T-helper 2 cell (primary cell): Measurements from ENCODE around the gene KCNAB2.

Experiments
- DNase-seq, 5 experiments: peaks; one replicate each; pipeline versions ENCODE4 v3.0.0 to v3.0.0-alpha.2; 2012 to 2022

KCNAB2 gene

DNA sequence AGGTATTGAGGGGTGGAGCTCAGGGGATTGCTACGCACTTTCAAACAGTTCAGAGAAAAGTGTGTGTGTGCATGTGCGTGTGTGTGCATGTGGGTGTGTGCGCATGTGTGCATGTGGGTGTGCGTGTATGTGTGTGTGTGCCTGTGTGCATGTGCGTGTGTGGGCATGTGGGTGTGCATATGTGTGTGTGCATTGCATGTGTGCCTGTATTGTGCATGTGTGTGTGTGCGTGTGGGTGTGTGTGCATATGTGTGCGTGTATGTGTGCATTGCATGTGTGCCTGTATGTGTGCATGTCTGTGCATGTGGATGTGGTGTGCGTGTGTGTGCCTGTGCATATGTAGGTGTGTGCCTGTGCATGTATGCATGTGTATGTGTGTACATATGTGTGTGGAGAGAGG lies 12.6 kb upstream of the KCNAB2 start:
- peak in 1 of 5 experiments; percentile 77 for DNase-seq

DNA sequence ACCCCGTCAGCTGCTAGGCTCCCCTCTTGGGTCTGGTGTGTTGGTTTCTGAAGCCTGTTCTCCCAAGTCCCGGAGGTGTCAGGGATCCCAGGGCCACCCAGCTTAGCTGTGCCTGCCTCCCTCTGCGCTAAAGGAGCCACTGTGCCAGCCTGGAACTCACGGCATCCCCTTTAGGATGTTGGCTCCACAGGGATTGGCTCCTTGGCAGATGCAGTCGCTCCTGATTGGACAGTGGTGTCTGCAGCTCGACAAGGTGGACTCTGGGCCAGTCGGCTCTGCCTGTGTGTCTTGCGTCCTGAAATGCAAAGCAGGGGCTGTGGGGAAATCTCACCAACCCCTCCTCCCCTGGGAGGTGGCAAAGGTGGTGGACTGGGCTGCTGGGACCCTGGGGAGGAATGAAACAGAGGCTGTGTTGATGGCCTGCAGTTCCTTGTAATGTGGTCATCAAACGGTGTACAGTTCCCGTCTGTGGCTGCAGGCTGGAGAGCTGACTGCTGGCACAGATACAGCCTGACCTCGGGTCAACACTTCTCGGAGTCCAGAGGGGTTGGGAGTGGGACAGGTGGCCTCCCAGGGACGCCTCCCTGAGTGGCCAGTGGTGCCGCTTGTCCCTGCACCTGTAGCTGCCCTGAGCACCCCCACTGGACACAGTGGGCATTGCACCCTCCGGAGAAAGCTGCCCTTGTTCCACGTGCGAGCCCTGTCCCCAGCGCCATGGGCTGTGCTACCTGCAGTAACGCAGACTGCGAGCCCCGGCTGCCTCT lies 11.5 kb upstream of the KCNAB2 start:
- DNase-seq = peak in 4 of 5 experiments; percentile 16 to 54 (median 19)

DNA sequence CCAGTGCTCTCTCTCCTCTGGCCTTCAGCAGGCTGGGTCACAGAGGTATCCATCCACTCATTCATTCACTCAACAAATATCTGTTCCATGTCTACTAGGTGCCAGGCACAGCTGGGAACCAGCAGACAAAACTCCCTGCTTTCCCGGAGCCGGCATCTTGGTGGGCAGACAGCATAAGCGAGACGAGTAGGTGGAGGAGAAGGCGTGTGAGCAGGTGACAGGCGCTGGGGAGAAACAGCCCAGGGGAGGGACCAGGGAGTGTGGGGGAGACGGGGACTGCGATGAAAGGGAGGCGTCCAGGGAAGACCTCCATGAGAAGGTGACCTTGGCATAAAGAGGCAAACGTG lies 11.0 kb upstream of the KCNAB2 start:
- DNase-seq = no peak

DNA sequence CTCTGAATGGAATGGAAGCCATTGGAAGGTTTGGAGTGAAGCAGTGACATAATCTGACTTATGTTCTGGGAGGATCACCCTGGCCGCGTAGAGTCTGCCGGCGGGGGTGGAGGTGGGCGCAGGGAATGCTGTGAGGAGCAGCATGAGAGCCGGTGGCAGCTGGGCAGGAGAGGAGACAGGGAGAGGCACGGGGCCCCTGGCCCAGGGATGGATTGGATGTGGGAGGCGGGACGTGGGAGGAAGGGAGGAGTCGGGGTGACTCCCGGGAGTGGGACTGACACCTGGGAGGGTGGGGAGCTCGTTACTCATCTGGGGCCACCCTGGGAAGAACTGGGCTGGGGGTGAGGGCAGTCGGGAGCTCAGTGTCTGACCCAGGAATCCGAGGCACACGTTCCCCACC lies 10.4 kb upstream of the KCNAB2 start:
- DNase-seq = no peak

GRCh38 chr1:6035719-6036118 lies 10.0 kb upstream of the KCNAB2 start:
- no peak for DNase-seq

DNA sequence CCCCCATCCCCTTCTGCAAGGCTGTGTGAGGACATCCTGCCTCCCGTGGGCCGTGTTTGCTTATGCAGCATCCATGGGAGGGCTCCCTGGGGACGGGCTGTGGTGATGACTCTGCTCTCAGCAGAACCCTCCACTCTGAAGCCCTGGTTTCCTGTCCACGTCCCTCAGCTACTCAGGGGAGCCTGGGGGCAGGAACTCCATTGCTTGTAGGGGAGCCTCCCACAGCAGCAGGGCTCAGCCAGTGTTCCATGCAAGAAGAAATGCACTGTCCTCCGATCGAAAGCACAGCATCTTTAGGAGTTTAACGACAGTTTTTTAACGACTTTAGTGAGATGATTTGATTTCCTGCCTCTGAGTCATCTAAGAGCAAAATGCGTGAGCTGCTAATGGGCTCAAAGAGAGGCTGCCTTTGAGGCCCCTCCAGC lies 8.3 kb upstream of the KCNAB2 start:
- peak in 1 of 5 experiments; percentile 81 for DNase-seq

DNA sequence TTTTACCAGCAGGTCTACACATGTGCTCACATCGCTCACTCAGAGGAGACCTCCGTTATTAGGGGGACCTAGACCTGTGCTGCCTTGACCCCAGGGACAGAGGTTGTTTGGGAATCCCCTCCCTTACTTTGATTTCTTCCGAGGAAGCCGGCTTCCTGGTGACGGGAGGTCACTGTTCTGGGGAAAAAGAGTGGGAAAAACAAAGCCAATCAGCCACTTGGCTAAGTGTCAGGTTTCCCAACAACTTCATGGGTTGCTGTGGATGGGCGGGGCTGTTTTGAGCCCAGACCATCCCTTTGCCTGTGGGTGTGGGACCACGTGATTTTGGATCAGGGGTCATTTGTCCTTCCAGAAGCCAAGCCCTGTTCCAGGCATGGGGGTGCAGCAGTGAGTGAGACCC lies 7.1 kb upstream of the KCNAB2 start:
- DNase-seq = no peak

- DNase-seq = no peak
Observed at GRCh38 chr1:6039031-6039430, 6.7 kb upstream of the KCNAB2 start.

DNA sequence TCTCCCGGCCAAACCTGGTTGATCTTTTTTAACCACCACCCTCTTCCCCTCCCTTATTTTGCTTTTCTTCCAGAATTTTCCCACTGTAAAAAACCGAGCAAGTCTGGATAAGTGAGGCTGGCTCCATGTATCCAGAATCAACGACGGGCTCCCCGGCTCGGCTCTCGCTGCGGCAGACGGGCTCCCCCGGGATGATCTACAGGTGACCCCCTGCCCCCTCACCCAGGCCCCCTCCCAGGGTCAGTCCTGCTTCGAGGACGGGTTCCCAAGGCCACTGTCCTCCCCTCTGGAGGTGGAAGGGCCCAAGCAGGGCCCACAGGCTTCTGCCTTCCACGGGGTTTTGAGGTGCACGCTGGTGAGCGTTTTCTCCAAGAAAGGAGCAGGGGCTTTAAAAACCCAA lies 5.2 kb upstream of the KCNAB2 start:
- DNase-seq = no peak

DNA sequence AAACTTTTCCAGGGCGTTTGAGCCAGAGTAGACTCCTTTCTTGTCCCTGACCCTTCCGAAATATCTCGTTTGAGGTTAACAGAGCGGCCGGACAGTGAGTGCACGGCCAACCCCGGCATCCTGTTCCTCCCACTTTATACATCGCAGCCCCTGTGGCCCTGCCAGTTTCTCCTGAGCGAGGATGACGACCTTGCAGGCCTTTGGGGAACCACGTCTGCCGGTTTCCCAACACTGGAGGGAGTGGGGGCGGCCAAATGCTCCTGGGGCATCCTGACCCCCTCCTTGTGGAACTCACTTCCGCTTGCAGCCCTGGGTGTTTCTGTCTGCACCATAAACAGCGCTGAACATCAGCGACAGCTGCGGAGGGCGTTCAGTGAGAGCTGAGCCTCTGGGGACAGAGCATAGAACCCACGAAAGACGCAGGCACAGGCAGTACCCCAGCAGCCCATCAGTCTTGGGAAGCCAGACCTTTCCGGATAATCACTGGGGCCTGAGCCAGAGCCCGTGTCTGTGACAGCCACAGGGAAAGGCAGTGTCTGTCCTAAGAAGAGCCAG lies 4.8 kb upstream of the KCNAB2 start:
- no peak for DNase-seq

DNA sequence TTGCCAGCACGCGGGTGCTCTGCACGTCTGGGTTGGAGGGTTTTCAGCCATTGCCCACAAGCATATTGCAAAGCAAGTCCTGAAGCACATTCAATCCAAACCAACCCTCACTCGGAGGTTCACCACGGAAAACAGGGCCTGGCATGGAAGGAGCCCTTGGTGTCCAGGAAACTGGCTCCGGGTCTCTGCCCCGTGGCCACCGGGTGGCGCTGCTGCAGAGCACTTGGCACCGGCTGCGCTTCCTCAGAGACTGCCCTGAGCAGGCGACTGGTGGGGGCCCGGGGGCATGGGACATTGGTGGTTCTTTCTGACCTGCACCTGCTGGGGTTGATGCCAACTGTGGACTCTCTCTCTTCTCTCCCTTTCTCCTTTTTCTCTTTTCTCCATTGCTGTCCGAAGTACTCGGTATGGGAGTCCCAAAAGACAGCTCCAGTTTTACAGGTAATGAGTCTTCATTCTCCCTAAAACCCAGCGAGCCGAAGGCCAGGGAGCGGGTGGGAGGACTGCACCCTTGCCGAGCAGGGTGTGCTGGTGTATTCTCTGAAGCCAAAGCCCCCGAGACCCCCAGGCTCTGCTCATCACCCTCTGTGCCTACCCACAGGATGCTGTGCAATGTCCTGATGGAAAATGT lies 4.1 kb upstream of the KCNAB2 start:
- DNase-seq = no peak

DNA sequence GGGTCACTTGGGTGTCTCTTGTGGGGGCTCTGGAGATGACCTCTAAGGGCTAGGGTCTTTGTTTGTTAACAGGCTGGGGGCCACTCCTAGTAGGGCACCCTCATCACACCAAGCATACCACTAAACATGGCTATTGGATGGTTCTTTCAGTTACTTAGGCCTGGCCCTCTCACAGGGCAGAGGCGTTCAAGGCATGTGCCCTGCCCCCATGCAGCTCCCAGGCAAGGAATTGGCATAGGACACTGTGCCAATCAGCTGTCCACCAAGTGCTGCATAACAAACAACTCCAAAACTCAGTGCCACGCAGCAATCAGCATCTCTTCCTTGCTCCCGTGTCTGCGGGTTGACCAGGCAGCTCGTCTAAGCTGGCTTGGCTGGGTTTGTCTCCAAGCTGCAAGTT lies 2.1 kb upstream of the KCNAB2 start:
- no peak for DNase-seq

DNA sequence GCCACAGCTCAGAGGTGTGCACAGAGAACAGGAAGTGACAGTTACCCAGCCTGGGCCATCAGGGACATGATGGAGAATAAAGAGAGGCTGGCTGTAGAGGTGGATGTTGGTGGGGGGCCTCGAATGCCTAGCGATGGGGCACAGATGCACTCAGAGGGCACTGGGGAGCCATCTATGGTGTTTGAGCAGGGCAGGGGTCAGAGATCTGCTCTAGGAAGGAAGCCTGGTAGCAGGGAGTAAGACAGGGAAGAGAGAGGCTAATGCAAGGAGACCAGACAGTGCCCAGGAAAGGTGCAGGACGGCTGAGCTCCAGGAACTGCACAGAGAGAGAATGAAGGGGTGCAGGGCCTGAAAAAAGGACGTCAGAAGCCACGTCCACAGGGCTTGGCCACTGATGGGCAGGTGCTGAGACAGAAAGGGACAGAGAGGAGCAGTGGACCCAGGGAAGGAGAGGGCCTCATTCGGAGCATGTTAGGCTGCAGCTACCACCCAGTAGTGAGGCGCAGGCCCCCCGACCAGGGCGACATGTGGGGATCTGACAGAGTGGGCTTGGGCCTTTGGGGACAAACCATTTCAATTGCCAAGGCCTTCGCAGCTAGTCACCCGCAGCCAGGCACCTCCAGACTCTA lies 1.1 kb upstream of the KCNAB2 start:
- no peak for DNase-seq

- DNase-seq = no peak
Observed at GRCh38 chr1:6045110-6045502, 582 bp upstream of the KCNAB2 start.

- DNase-seq = no peak
Observed at GRCh38 chr1:6046279-6046678, 591 bp downstream of the KCNAB2 start.

- DNase-seq = no peak
Observed at GRCh38 chr1:6048179-6048867, 2.6 kb downstream of the KCNAB2 start.

- no peak for DNase-seq
Observed at GRCh38 chr1:6049419-6049818, 3.7 kb downstream of the KCNAB2 start.

GRCh38 chr1:6051423-6051822 lies 5.7 kb downstream of the KCNAB2 start:
- DNase-seq = no peak

DNA sequence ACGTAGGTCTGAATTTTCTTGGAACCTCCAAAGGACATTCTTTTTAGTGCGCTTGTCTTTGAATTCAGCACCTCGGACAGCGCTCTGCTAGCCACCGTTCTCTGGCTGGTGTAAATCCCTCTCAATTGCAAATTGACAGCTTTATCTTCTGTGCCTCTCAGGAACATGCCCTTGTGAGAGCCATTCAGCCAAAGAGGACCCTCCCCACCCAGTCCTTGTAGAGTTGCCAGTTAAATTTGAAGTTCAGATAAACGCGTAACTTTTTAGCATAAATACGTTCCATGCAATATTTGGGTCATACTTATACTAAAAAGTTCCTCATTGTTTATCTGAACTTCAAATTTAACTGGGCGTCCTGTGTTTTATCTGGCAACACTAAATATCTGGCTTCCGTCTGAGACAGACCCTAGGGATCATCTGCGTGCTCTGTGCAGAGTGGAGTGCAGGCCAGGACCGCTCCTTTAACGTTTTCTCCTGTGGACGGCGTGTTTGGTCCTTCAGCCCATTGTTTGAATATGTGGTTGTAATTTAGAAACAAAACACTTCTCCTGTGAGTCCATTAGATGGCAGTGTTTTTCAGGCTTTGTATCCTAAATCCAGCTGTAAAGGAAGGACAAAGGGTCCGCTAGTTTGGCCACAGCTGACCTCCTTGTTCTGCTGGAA lies 7.0 kb downstream of the KCNAB2 start:
- DNase-seq = peak in 4 of 5 experiments; percentile 12 to 41 (median 26)

DNA sequence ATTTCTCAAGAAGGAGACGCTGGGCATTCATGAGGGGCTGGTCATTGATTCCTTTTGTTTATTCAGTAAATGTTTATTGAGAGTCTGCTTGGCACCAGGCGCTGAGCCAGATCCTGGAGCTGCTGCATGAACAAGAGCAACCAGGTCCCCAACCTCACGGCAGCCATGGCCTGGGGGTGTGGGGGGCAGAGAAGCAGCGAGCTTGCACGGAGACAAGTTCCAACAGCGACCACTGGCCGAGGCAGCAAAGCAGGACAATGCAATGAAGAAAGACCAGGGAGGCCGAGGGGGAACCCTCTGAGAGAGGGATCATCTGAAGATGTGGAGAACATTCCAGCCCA lies 7.5 kb downstream of the KCNAB2 start:
- DNase-seq = no peak

- DNase-seq = no peak
Observed at GRCh38 chr1:6054596-6054995, 8.9 kb downstream of the KCNAB2 start.

DNA sequence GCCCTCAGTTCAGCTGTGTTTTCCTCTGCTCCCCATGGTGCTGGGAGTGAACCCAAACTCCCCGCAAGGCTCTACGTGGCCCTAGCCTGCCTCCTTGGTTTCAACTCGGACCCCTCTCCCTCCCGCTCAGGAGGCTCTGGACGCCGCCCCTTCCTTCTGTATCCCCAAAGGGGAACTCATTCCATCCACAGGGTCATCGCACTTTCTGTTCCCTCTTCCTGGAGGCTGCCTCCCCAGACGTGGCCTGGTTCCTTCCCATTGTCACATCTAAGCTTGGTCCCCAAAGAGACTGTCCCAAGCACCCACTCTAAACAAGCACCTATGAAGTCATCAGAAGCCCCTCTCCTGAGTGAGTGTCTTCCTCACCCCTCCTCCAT lies 10.9 kb downstream of the KCNAB2 start:
- no peak for DNase-seq
